ENCODE data around the gene FAM13B. TPM values are rescaled to one million over a fixed set of nuclear protein-coding genes. Genes with fewer than 3 reads are reported as not detected.

FAM13B gene
- polyA plus RNA-seq (2013, experiment 1 of 2): 8.6 TPM
- 9.0 TPM for polyA plus RNA-seq (2013, experiment 2 of 2)

- Histone ChIP-seq H3K4me1 (ENCODE audit: control insufficient read depth, insufficient read depth, low read depth, low read length) (peaks cover 10% of the 10 kb centered on the region), H3K27me3 (ENCODE audit: control insufficient read depth in 1 of 2, insufficient read depth in 1 of 2, low read length in 2 of 2) (no peaks in the 10 kb centered on the region), H2BK12ac (ENCODE audit: low read length in 2 of 2) (no peak within 1 kb of the TSS), H3K36me3 (ENCODE audit: control insufficient read depth in 1 of 2, insufficient read depth in 2 of 2, low read depth in 1 of 2, low read length in 2 of 2) (no peaks in the 10 kb centered on the region), H3K18ac (ENCODE audit: low read depth in 1 of 2, low read length in 2 of 2) (peak within 1 kb of the TSS; percentile 77 to 93), H3K23ac (ENCODE audit: low read length in 2 of 2) (peak within 1 kb of the TSS in 1 of 2 experiments; percentile 16), H4K8ac (ENCODE audit: low read length) (peak within 1 kb of the TSS; percentile 88), H2BK15ac (ENCODE audit: low read depth, poor library complexity, severe bottlenecking) (peak within 1 kb of the TSS; percentile 60), H4K91ac (ENCODE audit: low read length) (peak within 1 kb of the TSS; percentile 85), H3K79me1 (replicated peaks; ENCODE audit: low read length, poor library complexity, severe bottlenecking) (no peaks in the 10 kb centered on the region), H3K9me3 (ENCODE audit: control insufficient read depth, low read length) (no peaks in the 10 kb centered on the region), H2AK5ac (ENCODE audit: low read length, severe bottlenecking) (no peak within 1 kb of the TSS), H3K14ac (ENCODE audit: low read length in 2 of 2) (peak within 1 kb of the TSS in 1 of 2 experiments; percentile 72), H3K4me2 (ENCODE audit: low read length, poor library complexity, severe bottlenecking) (peak within 1 kb of the TSS; percentile 95), H3K4ac (ENCODE audit: low read depth in 1 of 2, low read length in 2 of 2) (peak within 1 kb of the TSS; percentile 68 to 96), H2AFZ (ENCODE audit: low read depth, low read length) (peak within 1 kb of the TSS; percentile 91), H3K9ac (ENCODE audit: low read length) (peak within 1 kb of the TSS; percentile 95), H3K27ac (ENCODE audit: low read length, poor library complexity, severe bottlenecking) (peak within 1 kb of the TSS; percentile 86), H3K4me3 (ENCODE audit: insufficient read depth in 1 of 2, low read depth in 1 of 2, low read length in 2 of 2) (peak within 1 kb of the TSS; percentile 88 to 92), H2BK120ac (ENCODE audit: low read depth, low read length) (peak within 1 kb of the TSS; percentile 85), H2BK5ac (ENCODE audit: low read depth, low read length, poor library complexity, severe bottlenecking) (peak within 1 kb of the TSS; percentile 81)
- WGBS: under 1% methylated on average over 39 of the region's 81 CpGs
- DNase-seq: peak; percentile 77
Measured at GRCh38 chr5:138032572-138033385, at the start of gene FAM13B. TSS of gene FAM13B (minus strand) at chr5:138033079. CDS start at chr5:138019111, 13,968 bp downstream.

- Histone ChIP-seq H4K8ac (ENCODE audit: low read length) (no peak overlapping the region), H3K36me3 (ENCODE audit: control insufficient read depth in 1 of 2, insufficient read depth in 2 of 2, low read depth in 1 of 2, low read length in 2 of 2) (no peaks in the 10 kb centered on the region), H3K18ac (ENCODE audit: low read depth in 1 of 2, low read length in 2 of 2) (no peak overlapping the region), H3K4me1 (ENCODE audit: control insufficient read depth, insufficient read depth, low read depth, low read length) (no peaks in the 10 kb centered on the region), H2BK15ac (ENCODE audit: low read depth, poor library complexity, severe bottlenecking) (no peak overlapping the region), H3K23ac (ENCODE audit: low read length in 2 of 2) (no peak overlapping the region), H2BK120ac (ENCODE audit: low read depth, low read length) (no peak overlapping the region), H3K9me3 (ENCODE audit: control insufficient read depth, low read length) (no peaks in the 10 kb centered on the region), H3K79me1 (replicated peaks; ENCODE audit: low read length, poor library complexity, severe bottlenecking) (no peaks in the 10 kb centered on the region), H3K4me2 (ENCODE audit: low read length, poor library complexity, severe bottlenecking) (no peak overlapping the region), H3K14ac (ENCODE audit: low read length in 2 of 2) (no peak overlapping the region), H3K9ac (ENCODE audit: low read length) (no peak overlapping the region), H2AFZ (ENCODE audit: low read depth, low read length) (no peak overlapping the region), H4K91ac (ENCODE audit: low read length) (no peak overlapping the region), H2AK5ac (ENCODE audit: low read length, severe bottlenecking) (no peak overlapping the region), H3K4ac (ENCODE audit: low read depth in 1 of 2, low read length in 2 of 2) (no peak overlapping the region), H2BK5ac (ENCODE audit: low read depth, low read length, poor library complexity, severe bottlenecking) (no peak overlapping the region), H3K4me3 (ENCODE audit: insufficient read depth in 1 of 2, low read depth in 1 of 2, low read length in 2 of 2) (no peak overlapping the region), H3K27me3 (ENCODE audit: control insufficient read depth in 1 of 2, insufficient read depth in 1 of 2, low read length in 2 of 2) (peaks cover 0 to 3% of the 10 kb centered on the region in 2 experiments), H3K27ac (ENCODE audit: low read length, poor library complexity, severe bottlenecking) (no peak overlapping the region), H2BK12ac (ENCODE audit: low read length in 2 of 2) (no peak overlapping the region)
- 66% methylated on average over 4 of the region's 4 CpGs for WGBS
- no peak for DNase-seq
Measured at GRCh38 chr5:138082033-138082432, 49.2 kb upstream of the FAM13B start.

GRCh38 chr5:138078006-138078643 is 45.2 kb upstream of the FAM13B start:
- Histone ChIP-seq H3K36me3 (ENCODE audit: control insufficient read depth in 1 of 2, insufficient read depth in 2 of 2, low read depth in 1 of 2, low read length in 2 of 2) (no peaks in the 10 kb centered on the region), H2BK12ac (ENCODE audit: low read length in 2 of 2) (no peak overlapping the region)

GRCh38 chr5:138077064-138077696 is 44.3 kb upstream of the FAM13B start:
- DNase-seq: peak; percentile 68
- no peak overlapping the region for H3K27ac ChIP-seq (ENCODE audit: low read length, poor library complexity, severe bottlenecking)
- no peak overlapping the region for H3K23ac ChIP-seq (ENCODE audit: low read length in 2 of 2)
- no peak overlapping the region for H3K4me3 ChIP-seq (ENCODE audit: insufficient read depth in 1 of 2, low read depth in 1 of 2, low read length in 2 of 2)
- H3K14ac ChIP-seq (ENCODE audit: low read length in 2 of 2): no peak overlapping the region
- no peak overlapping the region for H2BK12ac ChIP-seq (ENCODE audit: low read length in 2 of 2)
- H2BK15ac ChIP-seq (ENCODE audit: low read depth, poor library complexity, severe bottlenecking): no peak overlapping the region
- H2AFZ ChIP-seq (ENCODE audit: low read depth, low read length): no peak overlapping the region
- H2BK120ac ChIP-seq (ENCODE audit: low read depth, low read length): no peak overlapping the region
- H2BK5ac ChIP-seq (ENCODE audit: low read depth, low read length, poor library complexity, severe bottlenecking): no peak overlapping the region
- no peak overlapping the region for H3K4me2 ChIP-seq (ENCODE audit: low read length, poor library complexity, severe bottlenecking)
- no peak overlapping the region for H4K91ac ChIP-seq (ENCODE audit: low read length)
- H3K36me3 ChIP-seq (ENCODE audit: control insufficient read depth in 1 of 2, insufficient read depth in 2 of 2, low read depth in 1 of 2, low read length in 2 of 2): no peaks in the 10 kb centered on the region
- H3K4ac ChIP-seq (ENCODE audit: low read depth in 1 of 2, low read length in 2 of 2): no peak overlapping the region
- WGBS: 23% methylated on average over 4 of the region's 5 CpGs
- no peaks in the 10 kb centered on the region for H3K9me3 ChIP-seq (ENCODE audit: control insufficient read depth, low read length)
- peaks cover 0 to 3% of the 10 kb centered on the region in 2 experiments for H3K27me3 ChIP-seq (ENCODE audit: control insufficient read depth in 1 of 2, insufficient read depth in 1 of 2, low read length in 2 of 2)
- no peaks in the 10 kb centered on the region for H3K4me1 ChIP-seq (ENCODE audit: control insufficient read depth, insufficient read depth, low read depth, low read length)
- peak overlapping the region; percentile 17 for H3K9ac ChIP-seq (ENCODE audit: low read length)
- no peak overlapping the region for H2AK5ac ChIP-seq (ENCODE audit: low read length, severe bottlenecking)
- no peaks in the 10 kb centered on the region for H3K79me1 ChIP-seq (replicated peaks; ENCODE audit: low read length, poor library complexity, severe bottlenecking)
- H3K18ac ChIP-seq (ENCODE audit: low read depth in 1 of 2, low read length in 2 of 2): no peak overlapping the region
- H4K8ac ChIP-seq (ENCODE audit: low read length): no peak overlapping the region

More at GRCh38 chr5:138078006-138078643, 45.2 kb upstream of the FAM13B start:
- no peak overlapping the region for H3K18ac ChIP-seq (ENCODE audit: low read depth in 1 of 2, low read length in 2 of 2)
- peaks cover 0 to 3% of the 10 kb centered on the region in 2 experiments for H3K27me3 ChIP-seq (ENCODE audit: control insufficient read depth in 1 of 2, insufficient read depth in 1 of 2, low read length in 2 of 2)
- H2AK5ac ChIP-seq (ENCODE audit: low read length, severe bottlenecking): no peak overlapping the region
- 14% methylated on average over 1 of the region's 1 CpG for WGBS
- H2BK120ac ChIP-seq (ENCODE audit: low read depth, low read length): no peak overlapping the region
- no peak overlapping the region for H2BK15ac ChIP-seq (ENCODE audit: low read depth, poor library complexity, severe bottlenecking)
- H2BK5ac ChIP-seq (ENCODE audit: low read depth, low read length, poor library complexity, severe bottlenecking): no peak overlapping the region
- H3K4ac ChIP-seq (ENCODE audit: low read depth in 1 of 2, low read length in 2 of 2): no peak overlapping the region
- no peak overlapping the region for H3K4me3 ChIP-seq (ENCODE audit: insufficient read depth in 1 of 2, low read depth in 1 of 2, low read length in 2 of 2)
- no peak overlapping the region for H4K91ac ChIP-seq (ENCODE audit: low read length)
- no peak overlapping the region for H3K27ac ChIP-seq (ENCODE audit: low read length, poor library complexity, severe bottlenecking)
- H3K79me1 ChIP-seq (replicated peaks; ENCODE audit: low read length, poor library complexity, severe bottlenecking): no peaks in the 10 kb centered on the region
- no peak for DNase-seq
- H3K9ac ChIP-seq (ENCODE audit: low read length): no peak overlapping the region
- H3K23ac ChIP-seq (ENCODE audit: low read length in 2 of 2): no peak overlapping the region
- no peaks in the 10 kb centered on the region for H3K4me1 ChIP-seq (ENCODE audit: control insufficient read depth, insufficient read depth, low read depth, low read length)
- peak overlapping the region; percentile 43 for H2AFZ ChIP-seq (ENCODE audit: low read depth, low read length)
- no peak overlapping the region for H3K14ac ChIP-seq (ENCODE audit: low read length in 2 of 2)
- no peak overlapping the region for H4K8ac ChIP-seq (ENCODE audit: low read length)
- no peak overlapping the region for H3K4me2 ChIP-seq (ENCODE audit: low read length, poor library complexity, severe bottlenecking)
- H3K9me3 ChIP-seq (ENCODE audit: control insufficient read depth, low read length): no peaks in the 10 kb centered on the region
